HEK293T (cell line): ENCODE measurements around the gene GPR17.

ENCODE experiments used
- ARNT ChIP-seq: fragments of 450-650 bp; IDR thresholded peaks from 2 replicates; pipeline ENCODE4 v1.6.1; 2017; ENCODE audit warnings: mild to moderate bottlenecking
- BHLHE40 ChIP-seq: fragments of 450-650 bp; IDR thresholded peaks from 2 replicates; pipeline ENCODE4 v1.6.1; 2016; ENCODE audit warnings: mild to moderate bottlenecking, moderate library complexity, borderline replicate concordance
- ELF4 ChIP-seq: fragments of 450-650 bp; IDR thresholded peaks from 2 replicates; pipeline ENCODE4 v1.6.1; 2017; ENCODE audit warnings: antibody characterized with exemption
- FOXK2 ChIP-seq: fragments of 450-650 bp; IDR thresholded peaks from 2 replicates; pipeline ENCODE4 v1.6.1; 2016; ENCODE audit warnings: mild to moderate bottlenecking
- FOXM1 ChIP-seq: fragments of 450-650 bp; IDR thresholded peaks from 2 replicates; pipeline ENCODE4 v1.6.1; 2017; ENCODE audit warnings: mild to moderate bottlenecking, borderline replicate concordance
- L3MBTL2 ChIP-seq: fragments of 450-650 bp; conservative IDR thresholded peaks from 2 replicates; pipeline ENCODE4 v1.6.1; 2016; ENCODE audit warnings: mild to moderate bottlenecking
- LEF1 ChIP-seq: fragments of 450-650 bp; IDR thresholded peaks from 2 replicates; pipeline ENCODE4 v1.6.1; 2017; ENCODE audit warnings: mild to moderate bottlenecking, borderline replicate concordance
- NFRKB ChIP-seq: fragments of 450-650 bp; IDR thresholded peaks from 2 replicates; pipeline ENCODE4 v1.6.1; 2016; ENCODE audit warnings: mild to moderate bottlenecking, moderate library complexity
- SUZ12 ChIP-seq: fragments of 450-650 bp; IDR thresholded peaks from 2 replicates; pipeline ENCODE4 v1.6.1; 2016; ENCODE audit warnings: mild to moderate bottlenecking
- TARDBP ChIP-seq: fragments of 450-650 bp; IDR thresholded peaks from 2 replicates; pipeline ENCODE4 v1.6.1; 2016
- ZNF384 ChIP-seq: fragments of 450-650 bp; IDR thresholded peaks from 2 replicates; pipeline ENCODE4 v1.6.1; 2016
- TF ChIP-seq, protein P1 (sequence below): fragments of 450-650 bp; IDR thresholded peaks from 2 replicates; pipeline ENCODE4 v1.6.1; 2016

DNA sequence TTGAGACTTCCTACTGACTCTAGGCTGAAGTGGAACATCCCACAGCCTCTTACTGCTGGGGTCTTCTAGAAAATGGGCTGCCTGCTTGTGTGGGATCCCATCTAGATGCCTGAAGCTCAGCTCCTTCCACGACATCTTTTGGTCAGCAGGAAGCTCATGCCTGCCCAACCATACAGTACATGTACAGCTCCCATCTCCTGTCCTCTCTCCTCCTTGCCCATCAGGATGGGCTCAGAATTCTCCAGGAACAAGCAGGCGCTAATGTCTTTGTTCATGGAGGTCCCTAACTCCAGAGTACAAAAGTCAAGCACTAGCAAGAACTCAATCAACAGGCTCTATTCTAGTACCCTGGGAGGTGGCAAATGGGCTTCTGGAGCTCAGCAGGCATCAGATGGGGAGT, 31.7 kb upstream of the GPR17 start:
- TF ChIP-seq ZNF384 (no peak), LEF1 (no peak), NFRKB (no peak), FOXK2 (no peak), ELF4 (no peak), BHLHE40 (no peak), ARNT (no peak), SUZ12 (no peak), L3MBTL2 (no peak), FOXM1 (no peak), TARDBP (no peak)
- TF ChIP-seq, protein P1, sequence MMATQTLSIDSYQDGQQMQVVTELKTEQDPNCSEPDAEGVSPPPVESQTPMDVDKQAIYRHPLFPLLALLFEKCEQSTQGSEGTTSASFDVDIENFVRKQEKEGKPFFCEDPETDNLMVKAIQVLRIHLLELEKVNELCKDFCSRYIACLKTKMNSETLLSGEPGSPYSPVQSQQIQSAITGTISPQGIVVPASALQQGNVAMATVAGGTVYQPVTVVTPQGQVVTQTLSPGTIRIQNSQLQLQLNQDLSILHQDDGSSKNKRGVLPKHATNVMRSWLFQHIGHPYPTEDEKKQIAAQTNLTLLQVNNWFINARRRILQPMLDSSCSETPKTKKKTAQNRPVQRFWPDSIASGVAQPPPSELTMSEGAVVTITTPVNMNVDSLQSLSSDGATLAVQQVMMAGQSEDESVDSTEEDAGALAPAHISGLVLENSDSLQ: no peak
